ENCODE data around the gene PACS2.
A peak's percentile ranks its signal among the peaks of the same experiment; 100 is the strongest.

PACS2 gene

GRCh38 chr14:105281371-105282097 lies 33.0 kb upstream of the PACS2 start:
- ChIA-PET POLR2A (no interaction called here), CTCF (interaction anchor here (1.4 kb wide), 1 partner anchor 61 kb away, joined by 4 read pairs; no protein-coding TSS in a partner anchor)
- peak; percentile 67 for DNase-seq (ENCODE audit: extremely low spot score)
- TF ChIP-seq CTCF (IDR thresholded peaks at IDR 0.05; ENCODE audit: control extremely low read depth, extremely low read depth, low read depth, missing control alignments) = peak; percentile 43

GRCh38 chr14:105282098-105282725 lies 32.3 kb upstream of the PACS2 start:
- ChIA-PET CTCF (interaction anchor here (1.4 kb wide), 1 partner anchor 60 kb away, joined by 4 read pairs; no protein-coding TSS in a partner anchor), POLR2A (no interaction called here)
- TF ChIP-seq CTCF (IDR thresholded peaks at IDR 0.05; ENCODE audit: control extremely low read depth, extremely low read depth, low read depth, missing control alignments) = no peak

GRCh38 chr14:105283028-105283427 lies 31.5 kb upstream of the PACS2 start:
- ChIA-PET CTCF (no interaction called here), POLR2A (no interaction called here)

More at GRCh38 chr14:105282098-105282725, 32.3 kb upstream of the PACS2 start:
- DNase-seq (ENCODE audit: extremely low spot score) = no peak

GRCh38 chr14:105283899-105284298 lies 30.6 kb upstream of the PACS2 start:
- ChIA-PET CTCF (no interaction called here), POLR2A (no interaction called here)
- DNase-seq (ENCODE audit: extremely low spot score) = no peak
- no peak for TF ChIP-seq CTCF (IDR thresholded peaks at IDR 0.05; ENCODE audit: control extremely low read depth, extremely low read depth, low read depth, missing control alignments)

More at GRCh38 chr14:105283028-105283427, 31.5 kb upstream of the PACS2 start:
- DNase-seq (ENCODE audit: extremely low spot score) = no peak
- no peak for TF ChIP-seq CTCF (IDR thresholded peaks at IDR 0.05; ENCODE audit: control extremely low read depth, extremely low read depth, low read depth, missing control alignments)

- CTCF ChIA-PET = no interaction called here
- no peak for DNase-seq (ENCODE audit: extremely low spot score)
- TF ChIP-seq CTCF (IDR thresholded peaks at IDR 0.05; ENCODE audit: control extremely low read depth, extremely low read depth, low read depth, missing control alignments) = no peak
- POLR2A ChIA-PET = no interaction called here
Measured at GRCh38 chr14:105285174-105285573, 29.4 kb upstream of the PACS2 start.

- ChIA-PET CTCF (no interaction called here), POLR2A (no interaction called here)
Measured at GRCh38 chr14:105286759-105287144, 27.8 kb upstream of the PACS2 start.

More at GRCh38 chr14:105286759-105287144, 27.8 kb upstream of the PACS2 start:
- no peak for TF ChIP-seq CTCF (IDR thresholded peaks at IDR 0.05; ENCODE audit: control extremely low read depth, extremely low read depth, low read depth, missing control alignments)
- DNase-seq (ENCODE audit: extremely low spot score) = no peak

All from GM10248 (cell line).